Measurements from ENCODE around the gene WFIKKN1.

Gene WFIKKN1

GRCh38 chr16:648781-649589 is 18.2 kb downstream of the WFIKKN1 start, which contains the start of gene WDR90:
WDR90 (plus strand) TSS chr16:649365; CDS start chr16:649417, 52 bp downstream.
- DNase-seq (ENCODE audit: low read depth): peak; percentile 94
- TF ChIP-seq, protein P1, sequence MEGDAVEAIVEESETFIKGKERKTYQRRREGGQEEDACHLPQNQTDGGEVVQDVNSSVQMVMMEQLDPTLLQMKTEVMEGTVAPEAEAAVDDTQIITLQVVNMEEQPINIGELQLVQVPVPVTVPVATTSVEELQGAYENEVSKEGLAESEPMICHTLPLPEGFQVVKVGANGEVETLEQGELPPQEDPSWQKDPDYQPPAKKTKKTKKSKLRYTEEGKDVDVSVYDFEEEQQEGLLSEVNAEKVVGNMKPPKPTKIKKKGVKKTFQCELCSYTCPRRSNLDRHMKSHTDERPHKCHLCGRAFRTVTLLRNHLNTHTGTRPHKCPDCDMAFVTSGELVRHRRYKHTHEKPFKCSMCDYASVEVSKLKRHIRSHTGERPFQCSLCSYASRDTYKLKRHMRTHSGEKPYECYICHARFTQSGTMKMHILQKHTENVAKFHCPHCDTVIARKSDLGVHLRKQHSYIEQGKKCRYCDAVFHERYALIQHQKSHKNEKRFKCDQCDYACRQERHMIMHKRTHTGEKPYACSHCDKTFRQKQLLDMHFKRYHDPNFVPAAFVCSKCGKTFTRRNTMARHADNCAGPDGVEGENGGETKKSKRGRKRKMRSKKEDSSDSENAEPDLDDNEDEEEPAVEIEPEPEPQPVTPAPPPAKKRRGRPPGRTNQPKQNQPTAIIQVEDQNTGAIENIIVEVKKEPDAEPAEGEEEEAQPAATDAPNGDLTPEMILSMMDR (IDR thresholded peaks at IDR 0.05; ENCODE audit: insufficient read depth, low read depth, low read length, missing control alignments): no peak
- peak within 1 kb of the TSS; percentile 75 for H3K4me3 ChIP-seq (ENCODE audit: low read depth, low read length)

- peak overlapping the region; percentile 75 for H3K4me3 ChIP-seq (ENCODE audit: low read depth, low read length)
- peak; percentile 49 for DNase-seq (ENCODE audit: low read depth)
- TF ChIP-seq, protein P1 (IDR thresholded peaks at IDR 0.05; ENCODE audit: insufficient read depth, low read depth, low read length, missing control alignments): no peak
These were observed 18.8 kb downstream of the WFIKKN1 start for GRCh38 chr16:649631-650030.

DNA sequence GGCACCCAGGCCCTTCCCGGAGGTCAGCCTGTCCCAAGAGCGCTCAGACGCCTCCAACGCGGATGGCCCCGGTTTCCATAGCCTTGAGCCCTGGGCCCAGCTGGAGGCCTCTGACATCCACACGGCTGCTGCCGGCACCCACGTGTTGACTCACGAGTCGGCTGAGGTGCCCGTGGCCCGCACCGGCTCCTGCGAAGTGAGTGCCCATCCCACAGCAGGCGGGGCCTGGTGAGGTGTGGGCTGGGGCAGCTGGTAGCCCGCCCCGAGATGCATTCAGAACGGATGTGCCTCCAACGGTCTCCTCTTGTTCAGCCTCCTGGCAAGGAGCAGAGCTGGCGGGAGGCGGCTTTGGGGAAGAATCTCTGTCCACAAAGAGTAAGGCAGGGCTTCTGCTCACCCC is 21.1 kb downstream of the WFIKKN1 start:
- TF ChIP-seq, protein P1 (IDR thresholded peaks at IDR 0.05; ENCODE audit: insufficient read depth, low read depth, low read length, missing control alignments): no peak
- H3K4me3 ChIP-seq (ENCODE audit: low read depth, low read length): no peak overlapping the region
- no peak for DNase-seq (ENCODE audit: low read depth)

DNA sequence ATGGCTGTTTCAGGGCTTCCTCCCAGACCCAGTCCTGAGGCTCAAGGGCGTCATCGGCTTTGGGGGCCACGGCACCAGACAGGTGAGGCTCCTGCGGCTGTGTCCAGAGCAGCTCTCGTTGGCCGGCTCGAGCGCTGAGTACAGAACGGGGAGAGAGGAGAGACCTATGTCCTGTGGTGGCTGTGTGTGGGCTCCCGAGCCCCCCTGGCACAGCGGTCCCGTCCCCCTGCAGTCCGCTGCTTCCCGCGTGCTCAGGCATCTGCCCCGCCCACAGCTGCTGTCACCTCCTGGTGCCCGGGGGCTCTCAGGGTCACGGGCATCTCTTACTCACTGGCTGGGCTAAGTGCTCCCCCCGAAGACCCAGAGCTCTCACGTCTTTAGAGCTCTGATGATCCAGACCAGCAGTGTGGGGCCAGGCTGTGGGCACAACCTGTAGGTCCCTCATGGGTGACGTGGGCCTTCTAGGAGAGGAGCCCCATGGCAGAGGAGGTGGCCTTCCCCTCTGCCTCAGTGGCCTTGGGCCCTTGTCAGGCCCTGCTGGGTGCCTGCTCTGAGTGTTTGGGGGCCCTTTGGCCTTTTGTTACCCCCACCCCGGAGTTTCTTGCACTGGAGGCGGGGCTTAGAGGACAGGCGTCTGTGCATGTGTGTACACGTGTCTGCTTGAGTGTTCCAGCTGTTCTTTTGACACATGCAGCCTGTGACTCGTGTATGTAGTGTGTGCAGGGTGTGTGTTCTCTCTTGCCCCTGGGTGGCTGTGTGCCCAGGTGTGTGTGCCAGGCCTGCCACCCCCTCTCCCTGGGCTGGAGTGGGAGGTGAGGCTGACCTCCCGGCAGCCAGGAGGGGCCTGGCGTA is 21.9 kb downstream of the WFIKKN1 start:
- no peak for DNase-seq (ENCODE audit: low read depth)
- H3K4me3 ChIP-seq (ENCODE audit: low read depth, low read length): no peak overlapping the region
- TF ChIP-seq, protein P1 (IDR thresholded peaks at IDR 0.05; ENCODE audit: insufficient read depth, low read depth, low read length, missing control alignments): no peak

- H3K4me3 ChIP-seq (ENCODE audit: low read depth, low read length): no peak overlapping the region
- no peak for DNase-seq (ENCODE audit: low read depth)
- TF ChIP-seq, protein P1 (IDR thresholded peaks at IDR 0.05; ENCODE audit: insufficient read depth, low read depth, low read length, missing control alignments): no peak
These were observed 23.2 kb downstream of the WFIKKN1 start for GRCh38 chr16:654034-654433.

DNA sequence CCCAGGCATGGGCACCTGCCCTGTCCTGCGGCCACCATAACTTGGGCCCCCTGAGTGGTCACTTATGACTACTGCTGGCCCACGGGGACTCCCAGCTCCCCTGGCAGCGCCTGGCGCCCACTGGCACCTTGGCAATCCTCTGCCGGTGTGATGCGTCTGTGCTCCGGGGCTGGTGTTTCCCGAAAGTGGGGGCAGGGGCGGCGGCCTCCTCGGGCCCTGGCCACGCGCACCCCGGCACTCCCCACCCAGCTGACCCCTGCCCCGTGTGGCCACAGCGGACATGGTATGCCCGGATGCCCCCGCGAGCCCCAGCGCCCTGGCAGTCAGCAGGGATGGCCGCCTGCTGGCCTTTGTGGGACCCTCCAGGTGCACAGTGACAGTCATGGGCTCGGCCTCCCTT is 26.7 kb downstream of the WFIKKN1 start:
- TF ChIP-seq, protein P1 (IDR thresholded peaks at IDR 0.05; ENCODE audit: insufficient read depth, low read depth, low read length, missing control alignments): no peak
- no peak for DNase-seq (ENCODE audit: low read depth)
- H3K4me3 ChIP-seq (ENCODE audit: low read depth, low read length): no peak overlapping the region

Measured in GM12865 (cell line).